ENCODE measurements around the gene SIVA1.

Gene SIVA1

GRCh38 chr14:104779776-104780512, 27.0 kb downstream of the SIVA1 start:
- no peaks in the 10 kb centered on the region for H3K4me1 ChIP-seq (ENCODE audit: control insufficient read depth, insufficient read depth, low read length)
- H3K9ac ChIP-seq (ENCODE audit: low read depth, low read length) = no peak overlapping the region
- no peaks in the 10 kb centered on the region for H3K9me3 ChIP-seq (ENCODE audit: control insufficient read depth, insufficient read depth, low read length)
- no peak overlapping the region for H3K4me3 ChIP-seq (ENCODE audit: low read depth, low read length)
- peaks cover 11% of the 10 kb centered on the region for H3K36me3 ChIP-seq (ENCODE audit: control insufficient read depth, insufficient read depth, low read length)
- no peaks in the 10 kb centered on the region for H3K27me3 ChIP-seq (ENCODE audit: control insufficient read depth, insufficient read depth, low read length)

GRCh38 chr14:104780513-104781030, 27.6 kb downstream of the SIVA1 start:
- Histone ChIP-seq H3K27me3 (ENCODE audit: control insufficient read depth, insufficient read depth, low read length) (no peaks in the 10 kb centered on the region), H3K9ac (ENCODE audit: low read depth, low read length) (no peak overlapping the region), H3K4me1 (ENCODE audit: control insufficient read depth, insufficient read depth, low read length) (no peaks in the 10 kb centered on the region), H3K9me3 (ENCODE audit: control insufficient read depth, insufficient read depth, low read length) (no peaks in the 10 kb centered on the region), H3K36me3 (ENCODE audit: control insufficient read depth, insufficient read depth, low read length) (peaks cover 6% of the 10 kb centered on the region), H3K4me3 (ENCODE audit: low read depth, low read length) (no peak overlapping the region)

DNA sequence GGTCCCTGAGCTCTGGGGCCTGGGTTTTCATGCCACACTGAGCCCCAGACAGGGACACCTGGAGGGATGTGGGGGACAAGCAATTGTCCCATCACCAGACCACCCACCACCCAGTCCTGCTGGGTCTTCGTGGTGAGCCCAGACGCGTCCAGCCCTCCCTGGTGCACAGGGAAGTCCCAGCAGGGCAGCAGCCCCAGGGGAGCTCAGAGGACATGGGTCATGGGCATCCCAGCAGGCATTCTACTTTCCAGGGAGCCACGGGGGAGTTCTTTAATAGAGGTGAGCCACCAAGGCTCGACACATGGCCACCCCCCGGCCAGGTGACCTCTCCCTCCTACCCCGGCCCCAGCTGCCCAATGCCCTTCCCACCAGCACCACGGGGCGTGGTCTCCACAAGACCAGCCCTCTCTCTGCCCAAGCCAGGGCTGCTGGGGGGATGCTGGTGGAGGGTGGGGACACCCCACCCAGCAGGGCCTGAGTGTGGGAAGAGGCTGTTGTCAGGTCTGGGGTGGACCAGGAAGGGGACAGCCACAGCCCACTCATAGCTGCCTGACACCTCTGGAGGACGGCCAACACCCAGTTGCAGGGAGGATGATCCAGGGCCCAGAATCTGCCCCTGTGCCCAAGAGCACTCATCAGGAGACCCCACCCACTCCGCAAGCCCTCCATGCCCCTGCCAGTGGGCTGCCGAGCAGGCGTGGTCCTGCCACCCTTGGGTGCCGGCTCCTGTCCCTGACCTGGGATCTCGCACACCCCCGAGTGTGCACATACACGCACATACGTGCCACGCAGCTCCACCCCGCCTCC, 28.5 kb downstream of the SIVA1 start:
- Histone ChIP-seq H3K4me3 (ENCODE audit: low read depth, low read length) (no peak overlapping the region), H3K9ac (ENCODE audit: low read depth, low read length) (no peak overlapping the region), H3K9me3 (ENCODE audit: control insufficient read depth, insufficient read depth, low read length) (no peaks in the 10 kb centered on the region), H3K27me3 (ENCODE audit: control insufficient read depth, insufficient read depth, low read length) (no peaks in the 10 kb centered on the region), H3K36me3 (ENCODE audit: control insufficient read depth, insufficient read depth, low read length) (peaks cover 4% of the 10 kb centered on the region), H3K4me1 (ENCODE audit: control insufficient read depth, insufficient read depth, low read length) (no peaks in the 10 kb centered on the region)

- Histone ChIP-seq H3K9ac (ENCODE audit: low read depth, low read length) (no peak overlapping the region), H3K27me3 (ENCODE audit: control insufficient read depth, insufficient read depth, low read length) (no peaks in the 10 kb centered on the region), H3K36me3 (ENCODE audit: control insufficient read depth, insufficient read depth, low read length) (peaks cover 8% of the 10 kb centered on the region), H3K4me1 (ENCODE audit: control insufficient read depth, insufficient read depth, low read length) (no peaks in the 10 kb centered on the region), H3K4me3 (ENCODE audit: low read depth, low read length) (no peak overlapping the region), H3K9me3 (ENCODE audit: control insufficient read depth, insufficient read depth, low read length) (no peaks in the 10 kb centered on the region)
Measured at GRCh38 chr14:104782086-104782807, 29.3 kb downstream of the SIVA1 start.

- Histone ChIP-seq H3K4me1 (ENCODE audit: control insufficient read depth, insufficient read depth, low read length) (no peaks in the 10 kb centered on the region), H3K9me3 (ENCODE audit: control insufficient read depth, insufficient read depth, low read length) (no peaks in the 10 kb centered on the region), H3K9ac (ENCODE audit: low read depth, low read length) (no peak overlapping the region), H3K36me3 (ENCODE audit: control insufficient read depth, insufficient read depth, low read length) (peaks cover 8% of the 10 kb centered on the region), H3K4me3 (ENCODE audit: low read depth, low read length) (no peak overlapping the region), H3K27me3 (ENCODE audit: control insufficient read depth, insufficient read depth, low read length) (no peaks in the 10 kb centered on the region)
Measured at GRCh38 chr14:104782808-104783139, 29.8 kb downstream of the SIVA1 start.

DNA sequence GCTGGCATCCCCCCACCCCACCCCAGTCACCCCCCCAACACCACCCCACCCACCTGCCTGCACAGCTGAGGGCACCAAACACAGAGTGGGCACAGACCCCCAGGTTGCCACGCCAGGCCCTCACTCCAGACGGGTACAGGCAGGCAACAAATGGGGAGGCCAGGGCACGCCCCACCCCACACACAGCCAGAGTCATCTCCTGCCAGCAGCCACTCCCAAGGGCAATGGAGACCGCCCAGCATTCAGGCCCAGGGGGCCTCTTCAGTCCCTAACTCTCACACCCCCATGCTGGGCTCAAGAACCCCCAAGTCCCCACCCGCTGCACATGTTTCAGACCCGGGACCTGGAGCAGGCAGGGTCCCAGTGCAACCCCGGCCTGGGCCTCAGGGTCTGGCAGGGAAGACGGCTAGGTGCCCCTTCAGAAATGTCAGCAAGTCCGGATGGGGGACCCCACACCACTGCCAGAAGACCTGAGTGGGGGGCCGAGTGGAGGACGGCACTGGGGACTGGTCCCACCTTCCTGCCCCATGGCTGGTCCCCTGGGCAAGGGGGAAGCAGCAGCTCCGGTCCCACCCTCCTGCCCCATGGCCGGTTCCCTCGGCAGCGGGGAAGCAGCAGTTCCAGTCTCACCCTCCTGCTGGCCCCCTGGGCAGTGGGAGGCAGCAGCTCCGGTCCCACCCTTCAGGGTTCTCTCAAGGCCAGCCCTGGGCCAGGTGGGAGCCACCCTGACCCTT, 30.7 kb downstream of the SIVA1 start:
- H3K9ac ChIP-seq (ENCODE audit: low read depth, low read length) = no peak overlapping the region
- H3K9me3 ChIP-seq (ENCODE audit: control insufficient read depth, insufficient read depth, low read length) = no peaks in the 10 kb centered on the region
- H3K27me3 ChIP-seq (ENCODE audit: control insufficient read depth, insufficient read depth, low read length) = no peaks in the 10 kb centered on the region
- peaks cover 7% of the 10 kb centered on the region for H3K36me3 ChIP-seq (ENCODE audit: control insufficient read depth, insufficient read depth, low read length)
- H3K4me1 ChIP-seq (ENCODE audit: control insufficient read depth, insufficient read depth, low read length) = no peaks in the 10 kb centered on the region
- H3K4me3 ChIP-seq (ENCODE audit: low read depth, low read length) = no peak overlapping the region

- Histone ChIP-seq H3K36me3 (ENCODE audit: control insufficient read depth, insufficient read depth, low read length) (peaks cover 4% of the 10 kb centered on the region), H3K4me1 (ENCODE audit: control insufficient read depth, insufficient read depth, low read length) (no peaks in the 10 kb centered on the region), H3K4me3 (ENCODE audit: low read depth, low read length) (no peak overlapping the region), H3K27me3 (ENCODE audit: control insufficient read depth, insufficient read depth, low read length) (no peaks in the 10 kb centered on the region), H3K9me3 (ENCODE audit: control insufficient read depth, insufficient read depth, low read length) (no peaks in the 10 kb centered on the region), H3K9ac (ENCODE audit: low read depth, low read length) (no peak overlapping the region)
Measured at GRCh38 chr14:104784218-104784568, 31.2 kb downstream of the SIVA1 start.

DNA sequence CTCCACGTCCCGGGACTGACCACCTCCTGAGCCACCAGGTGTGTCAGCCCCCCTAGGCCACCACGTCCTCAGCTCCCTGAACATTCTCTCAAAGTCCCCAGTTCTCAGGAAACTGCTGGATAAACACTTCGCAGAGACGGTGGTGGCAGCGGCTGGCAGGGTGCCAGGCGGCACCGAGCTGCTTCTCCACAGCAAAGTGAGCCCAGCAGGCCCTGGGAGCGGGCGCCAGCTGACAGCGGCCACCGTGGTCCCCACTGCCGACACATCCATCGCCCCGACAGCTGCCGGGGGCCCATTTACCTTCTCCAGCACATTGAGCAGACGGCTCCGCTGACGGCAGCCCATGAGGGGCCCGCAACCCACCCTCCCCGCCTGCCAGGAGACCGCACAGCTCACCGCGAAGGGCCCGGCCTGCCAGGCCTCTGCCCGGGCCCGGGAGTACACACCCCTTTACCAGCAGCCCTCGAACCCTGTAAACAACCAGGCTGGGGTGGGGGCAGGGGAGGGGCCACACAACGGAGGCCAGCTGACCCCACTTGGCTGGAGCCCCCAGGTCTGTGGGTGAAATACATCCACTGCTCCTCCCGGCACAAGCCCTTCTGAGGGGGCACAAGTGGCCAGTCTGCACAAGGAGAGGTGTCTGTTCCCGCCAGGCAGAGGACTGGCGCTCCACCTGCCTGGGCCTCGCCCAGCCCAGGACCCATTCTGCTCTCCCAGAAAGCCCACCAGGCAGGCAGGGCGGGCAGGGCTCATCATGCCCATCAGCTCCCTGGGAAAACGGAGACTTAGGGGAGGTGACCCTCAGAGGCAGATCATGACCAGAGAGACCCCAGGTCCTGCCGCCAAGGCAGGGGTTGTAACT, 32.1 kb downstream of the SIVA1 start:
- H3K27me3 ChIP-seq (ENCODE audit: control insufficient read depth, insufficient read depth, low read length) = no peaks in the 10 kb centered on the region
- H3K4me3 ChIP-seq (ENCODE audit: low read depth, low read length) = no peak overlapping the region
- no peaks in the 10 kb centered on the region for H3K9me3 ChIP-seq (ENCODE audit: control insufficient read depth, insufficient read depth, low read length)
- peaks cover 10% of the 10 kb centered on the region for H3K36me3 ChIP-seq (ENCODE audit: control insufficient read depth, insufficient read depth, low read length)
- no peak overlapping the region for H3K9ac ChIP-seq (ENCODE audit: low read depth, low read length)
- no peaks in the 10 kb centered on the region for H3K4me1 ChIP-seq (ENCODE audit: control insufficient read depth, insufficient read depth, low read length)

- Histone ChIP-seq H3K4me1 (ENCODE audit: control insufficient read depth, insufficient read depth, low read length) (no peaks in the 10 kb centered on the region), H3K4me3 (ENCODE audit: low read depth, low read length) (no peak overlapping the region), H3K9ac (ENCODE audit: low read depth, low read length) (no peak overlapping the region), H3K36me3 (ENCODE audit: control insufficient read depth, insufficient read depth, low read length) (peaks cover 11% of the 10 kb centered on the region), H3K9me3 (ENCODE audit: control insufficient read depth, insufficient read depth, low read length) (no peaks in the 10 kb centered on the region), H3K27me3 (ENCODE audit: control insufficient read depth, insufficient read depth, low read length) (no peaks in the 10 kb centered on the region)
Measured at GRCh38 chr14:104785708-104786080, 32.7 kb downstream of the SIVA1 start.

GRCh38 chr14:104786091-104786586, 33.2 kb downstream of the SIVA1 start:
- peaks cover 11% of the 10 kb centered on the region for H3K36me3 ChIP-seq (ENCODE audit: control insufficient read depth, insufficient read depth, low read length)
- no peaks in the 10 kb centered on the region for H3K4me1 ChIP-seq (ENCODE audit: control insufficient read depth, insufficient read depth, low read length)
- no peak overlapping the region for H3K9ac ChIP-seq (ENCODE audit: low read depth, low read length)
- no peak overlapping the region for H3K4me3 ChIP-seq (ENCODE audit: low read depth, low read length)
- H3K9me3 ChIP-seq (ENCODE audit: control insufficient read depth, insufficient read depth, low read length) = no peaks in the 10 kb centered on the region
- H3K27me3 ChIP-seq (ENCODE audit: control insufficient read depth, insufficient read depth, low read length) = no peaks in the 10 kb centered on the region

Data from iPS-15b (cell line).